GM21526 (cell line): ENCODE measurements around the gene MELTF.

Source experiments
- ATAC-seq: cut with Tn5 transposase; IDR thresholded peaks from one replicate; pipeline ENCODE4 v1.9.1; 2021; ENCODE audit warnings: moderate library complexity; ENCODE audit not compliant: unreplicated experiment, low FRiP score

Gene MELTF

DNA sequence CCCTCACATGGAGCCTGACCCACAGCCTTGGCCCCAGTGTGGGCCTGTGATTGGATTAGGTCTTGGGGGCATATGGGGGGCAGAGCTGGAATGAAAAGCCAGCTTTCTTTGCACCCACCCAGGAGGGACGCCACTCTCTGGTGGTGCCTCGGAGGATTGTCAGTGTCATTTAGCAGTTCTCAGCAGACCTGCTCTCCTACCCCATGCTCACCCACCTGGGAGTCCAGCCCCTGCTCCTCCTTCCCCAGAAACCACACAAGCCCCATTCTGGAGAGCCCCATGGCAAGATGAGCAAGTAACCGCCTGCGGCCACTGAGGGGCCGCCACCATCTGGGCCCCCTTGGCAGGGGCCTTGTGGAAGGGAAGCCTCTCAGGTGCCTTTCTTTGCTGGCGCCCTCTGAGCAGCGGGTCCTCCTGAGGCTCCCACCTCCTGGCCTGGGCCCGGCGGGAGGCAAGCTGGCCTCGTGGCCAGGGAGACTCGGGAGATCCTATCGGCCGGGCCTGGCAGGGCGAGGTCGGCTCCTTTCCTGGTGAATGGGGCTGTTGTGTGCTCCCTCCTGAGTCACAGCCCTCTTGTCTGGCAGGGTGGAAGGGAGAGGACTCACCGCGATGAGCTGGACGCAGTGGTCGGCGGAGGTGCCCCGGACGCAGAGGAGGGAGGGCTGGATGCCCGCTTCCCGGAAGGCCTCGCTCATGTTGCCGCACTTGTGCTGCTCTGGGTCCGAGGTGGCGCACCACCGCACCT, 2.3 kb downstream of the MELTF start:
- ATAC-seq: no peak

DNA sequence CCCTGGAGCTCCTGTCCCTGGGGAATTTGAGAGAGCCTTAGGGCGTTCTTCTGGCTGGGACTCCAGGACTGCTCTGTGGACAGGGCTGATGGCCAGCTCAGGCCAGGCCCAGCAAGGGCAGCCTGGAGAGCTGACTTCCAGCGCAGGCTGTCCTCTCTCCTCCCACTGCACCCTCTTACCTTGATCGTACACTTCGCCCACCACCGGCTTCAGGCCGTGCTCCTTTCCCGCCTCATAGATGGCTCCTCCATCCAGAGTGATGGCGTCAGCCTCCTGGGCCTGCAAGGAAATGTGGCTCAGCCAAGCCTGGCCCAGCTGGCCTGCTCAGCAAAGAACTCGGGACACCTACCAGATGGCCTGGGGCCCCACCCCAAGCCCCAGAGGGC, 3.1 kb downstream of the MELTF start:
- no peak for ATAC-seq

DNA sequence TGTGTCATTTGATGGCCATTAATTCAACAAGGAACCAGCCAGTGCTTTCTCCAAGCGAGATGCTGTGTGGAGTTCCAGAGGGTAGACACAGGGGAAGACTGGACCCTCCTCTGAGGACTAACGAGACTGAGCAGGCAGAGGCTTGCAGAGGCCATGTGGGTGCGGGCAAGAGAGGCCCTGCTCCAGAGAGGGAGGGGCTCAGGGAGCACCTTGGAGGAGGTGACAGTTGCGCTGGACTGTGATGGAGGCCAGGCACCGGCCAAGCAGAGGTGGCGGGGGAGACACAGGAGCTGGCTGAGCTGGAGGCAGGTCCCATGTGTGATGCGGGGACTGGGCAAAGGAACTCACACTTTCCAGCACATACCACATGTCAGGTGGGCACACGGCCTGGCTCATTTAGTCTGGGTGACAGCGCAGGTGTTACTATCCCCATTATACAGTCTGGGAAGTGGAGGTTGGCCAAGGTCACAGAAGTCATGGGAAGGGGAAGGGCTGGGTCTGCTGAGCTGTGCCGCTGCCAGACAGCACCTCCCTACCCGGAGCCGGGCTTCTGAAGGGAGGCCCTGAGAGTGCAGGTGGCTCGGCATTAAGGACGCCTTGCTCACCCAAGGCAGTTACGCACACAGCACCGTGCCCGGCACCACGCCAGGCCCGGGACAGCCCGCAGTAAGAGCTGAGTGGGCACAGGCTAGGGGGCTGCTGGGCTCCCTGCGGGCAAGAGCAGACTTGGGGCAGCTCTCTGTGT, 3.7 kb downstream of the MELTF start:
- ATAC-seq: no peak

DNA sequence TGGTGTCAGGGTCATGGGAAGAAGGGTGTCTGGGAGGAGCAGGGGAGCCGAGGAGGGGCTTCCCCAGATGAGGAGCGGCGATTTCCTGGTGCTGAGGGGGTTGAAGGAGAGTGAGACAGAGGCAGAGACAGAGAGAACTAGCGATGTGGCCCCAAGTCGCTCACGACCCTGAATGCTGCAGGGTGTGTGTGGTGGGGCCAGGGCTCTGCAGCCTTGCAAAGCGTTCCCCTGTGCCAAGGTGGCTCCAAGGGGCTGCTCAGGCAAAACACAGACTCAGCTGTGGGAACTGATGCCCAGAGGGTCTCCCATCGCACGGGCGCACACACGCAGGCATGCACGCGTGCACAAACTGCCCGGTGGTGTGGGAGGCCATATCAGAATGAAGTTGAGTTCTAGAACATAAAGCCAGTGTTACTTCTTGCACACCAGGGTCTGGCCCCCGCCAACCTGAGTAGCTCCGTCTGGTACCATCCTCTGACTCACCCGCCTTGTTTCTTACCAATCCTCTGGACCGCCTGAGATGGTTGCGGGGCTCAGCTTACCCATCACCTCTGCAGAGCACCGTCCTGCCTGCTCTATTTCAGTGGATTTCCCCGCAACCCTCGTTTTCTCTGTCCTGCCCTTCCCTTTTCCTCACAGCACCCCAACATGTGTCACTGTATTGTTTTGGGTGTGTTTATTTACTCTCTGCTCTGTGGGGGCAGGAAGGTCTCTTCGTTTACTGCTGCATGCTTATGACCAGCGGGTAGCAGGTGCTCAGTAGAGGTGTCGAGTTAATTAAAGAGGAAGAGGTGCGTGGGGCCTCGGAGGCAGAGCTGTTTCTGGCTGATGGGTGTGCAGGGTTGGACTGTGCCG, 4.5 kb downstream of the MELTF start:
- no peak for ATAC-seq

DNA sequence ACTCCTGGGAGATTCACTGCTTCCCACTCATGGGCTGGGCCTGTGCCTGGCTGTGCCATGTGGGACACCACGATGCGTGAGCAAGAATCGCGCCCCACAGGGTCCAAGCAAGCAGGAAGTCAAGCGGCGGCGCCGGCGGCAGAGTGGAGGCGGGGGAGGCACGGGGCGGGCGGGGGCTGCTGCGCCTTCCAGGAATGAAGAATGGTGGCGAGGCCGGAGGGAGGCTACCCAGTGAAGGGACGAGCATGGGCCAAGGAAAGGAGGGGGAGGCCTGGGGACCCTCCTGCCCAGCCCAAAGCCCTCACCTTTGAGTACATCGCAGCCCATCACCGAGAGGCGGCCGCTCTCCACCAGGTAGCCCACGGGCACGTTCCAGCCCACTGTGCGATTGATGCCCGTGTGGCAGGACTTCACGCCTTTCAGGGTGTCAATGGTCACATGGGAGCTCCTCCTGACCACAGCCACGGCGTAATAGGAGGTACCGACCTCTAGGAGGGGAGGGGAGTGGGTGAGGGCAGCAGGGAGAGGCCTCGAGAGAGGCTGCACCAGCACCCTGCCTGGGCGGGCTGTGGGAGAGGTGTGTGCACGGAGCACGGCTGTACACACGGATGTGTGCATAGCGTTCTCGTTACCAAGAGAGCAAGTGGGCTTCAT, 5.5 kb downstream of the MELTF start:
- no peak for ATAC-seq

DNA sequence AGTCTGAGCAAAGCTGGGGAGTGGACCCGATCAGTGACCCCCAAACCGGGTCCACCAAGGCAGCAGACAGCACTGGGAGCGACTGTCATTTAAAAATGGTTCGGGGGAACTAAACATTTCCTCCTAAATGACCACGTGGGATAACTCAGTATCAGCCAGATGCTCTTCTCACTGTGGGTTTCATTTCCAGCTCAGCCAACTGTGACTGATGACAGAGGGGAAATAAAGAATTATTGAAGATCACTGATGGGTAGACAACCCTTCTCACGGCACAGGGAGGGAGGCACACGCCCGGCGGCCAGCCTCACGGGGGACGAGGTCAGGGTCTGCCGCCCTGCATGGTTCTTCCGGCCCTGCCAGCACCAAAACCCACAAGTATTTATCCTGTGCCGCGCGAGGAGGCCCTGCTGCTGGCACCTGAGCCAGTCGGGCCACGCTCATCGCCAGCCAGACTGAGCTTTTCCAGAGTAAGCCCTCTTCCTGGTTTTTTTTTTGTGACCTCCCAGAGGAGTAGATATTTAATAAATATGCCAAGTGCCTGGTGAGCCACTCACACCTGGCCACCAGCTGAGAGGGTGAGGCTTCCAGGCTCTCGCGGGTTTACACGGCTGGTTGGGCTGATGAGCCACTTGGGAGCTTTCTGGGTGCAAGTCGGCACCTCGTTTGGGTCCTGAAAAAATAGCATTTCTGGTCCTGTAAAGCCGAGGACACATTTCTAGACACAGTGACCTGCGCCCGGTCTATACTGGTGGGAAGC, 6.2 kb downstream of the MELTF start:
- no peak for ATAC-seq

DNA sequence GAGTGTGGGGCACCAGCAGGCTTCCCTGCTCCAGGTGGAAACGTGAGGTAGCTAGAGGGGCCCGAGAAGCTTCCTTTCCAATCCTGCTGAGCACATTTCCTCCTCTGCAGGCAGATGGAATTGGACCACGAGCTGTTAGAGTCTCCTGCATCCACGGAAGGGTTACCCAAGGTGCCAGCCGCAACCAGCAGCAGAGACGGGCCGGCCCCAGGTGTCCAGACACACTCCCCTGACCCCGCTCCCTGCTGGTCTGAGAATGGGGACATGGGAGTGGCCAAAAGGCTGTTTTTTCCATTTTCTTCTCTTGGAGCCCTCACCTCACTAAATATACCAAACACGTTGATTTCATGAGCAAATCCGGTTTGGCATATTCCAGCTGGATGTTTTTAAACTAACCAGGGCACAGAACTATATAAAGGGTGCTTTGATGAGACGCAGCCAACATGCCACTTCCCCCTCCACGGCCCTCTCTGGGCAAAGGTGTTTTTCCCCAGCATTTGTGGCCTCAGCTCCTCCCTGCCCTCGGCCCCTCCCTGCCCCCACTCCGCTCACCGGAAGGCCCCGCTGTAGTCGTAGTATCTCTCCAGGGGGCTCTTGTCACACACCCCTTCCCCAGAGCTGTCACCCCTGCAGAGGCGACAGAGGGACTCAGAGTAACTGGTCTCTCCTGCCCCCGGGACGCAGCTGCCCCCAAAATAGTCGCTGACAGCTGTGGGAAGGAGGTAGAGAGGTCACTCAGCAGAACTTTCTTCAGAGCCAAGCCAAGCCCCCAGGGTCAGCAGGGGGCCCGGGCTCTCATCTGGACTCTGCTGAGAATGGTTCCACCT, 7.0 kb downstream of the MELTF start:
- ATAC-seq: no peak

DNA sequence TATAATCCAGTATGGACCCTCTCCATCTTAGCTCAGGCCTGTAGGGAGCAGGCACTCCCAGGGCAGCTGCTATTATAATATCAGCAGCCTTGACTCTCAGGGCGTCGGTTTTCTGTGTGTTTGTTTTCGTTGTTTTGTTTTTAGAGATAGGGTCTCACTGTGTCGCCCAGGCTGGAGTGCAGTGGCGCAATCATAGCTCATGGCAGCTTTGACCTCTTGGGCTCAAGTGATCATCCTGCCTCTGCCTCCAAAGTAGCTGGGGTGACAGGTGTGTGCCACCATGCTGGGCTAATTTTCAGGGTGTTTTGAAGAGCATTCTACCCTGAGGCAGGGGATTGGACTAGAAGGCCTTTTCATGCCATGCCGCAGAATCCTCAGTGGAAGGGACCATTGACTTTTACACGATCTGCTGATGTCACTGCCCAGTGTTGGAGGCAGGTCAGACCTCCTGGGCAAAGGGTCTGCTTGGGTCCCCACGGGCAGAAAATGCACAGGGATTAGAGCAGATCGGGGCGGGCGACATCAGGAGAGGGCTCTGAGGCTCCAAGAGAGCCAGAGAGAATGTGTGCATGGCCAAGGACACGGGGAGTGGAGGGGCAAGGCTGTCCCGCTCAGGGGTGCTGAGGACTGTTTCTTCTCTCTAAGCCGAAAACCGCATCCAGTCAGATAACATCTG, 7.8 kb downstream of the MELTF start:
- no peak for ATAC-seq

DNA sequence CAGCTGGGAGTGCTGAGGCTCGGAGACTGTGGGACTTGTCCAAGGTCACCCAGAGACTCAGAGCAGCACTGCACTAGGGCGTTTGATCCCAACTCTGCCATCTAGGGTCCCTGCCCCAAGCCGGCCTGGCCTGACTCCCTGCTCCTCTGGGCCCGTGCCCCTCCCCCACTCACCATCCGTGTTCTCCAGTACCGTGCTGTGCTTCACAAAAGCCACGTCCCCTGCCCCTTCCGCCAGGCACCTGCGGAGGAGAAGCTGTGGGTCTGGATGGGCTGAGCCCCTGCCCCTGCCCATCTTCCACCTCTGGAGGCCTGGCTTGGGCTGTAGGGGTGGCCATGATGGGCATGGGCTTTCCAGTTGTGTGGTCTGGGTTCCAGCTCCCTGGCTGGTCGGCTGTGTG, 8.4 kb downstream of the MELTF start:
- no peak for ATAC-seq

DNA sequence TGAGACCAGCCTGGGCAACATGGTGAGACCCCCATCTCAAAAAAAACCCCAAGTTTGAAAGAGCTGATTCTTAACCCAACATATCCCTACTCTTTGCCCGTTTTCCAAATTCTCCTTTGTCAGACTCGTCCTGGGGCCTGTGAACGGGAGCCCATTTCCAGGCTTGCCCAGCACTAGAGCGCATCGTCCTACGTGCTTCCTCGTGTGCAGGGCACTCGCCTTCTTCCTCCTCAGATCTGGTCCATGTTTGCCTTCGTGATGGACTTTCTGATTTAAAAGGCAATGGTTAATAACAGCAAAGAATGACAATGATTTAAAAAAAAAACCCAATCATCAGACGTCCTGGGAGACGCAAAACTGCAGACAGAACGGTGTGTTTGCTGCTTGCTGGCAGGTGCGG, 10.1 kb downstream of the MELTF start:
- no peak for ATAC-seq

DNA sequence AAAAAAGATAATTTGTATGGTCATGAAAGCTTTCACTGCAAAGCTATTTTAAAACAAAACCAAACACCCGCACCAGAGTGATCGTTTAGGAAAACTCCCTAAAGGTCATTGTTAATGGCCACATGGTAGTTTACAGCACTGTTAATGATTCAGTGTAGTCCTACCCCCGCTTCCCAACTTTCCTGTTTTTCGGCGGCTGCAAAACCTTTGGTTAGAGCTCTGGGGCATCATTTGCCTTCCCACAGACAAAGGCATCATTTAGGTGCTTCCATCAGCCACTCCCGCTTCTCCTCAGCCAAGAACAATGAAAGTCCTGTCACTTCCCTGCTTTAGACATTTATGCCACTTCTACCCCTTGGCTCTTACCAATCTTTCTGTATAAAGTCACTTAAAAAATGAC, 10.6 kb downstream of the MELTF start:
- ATAC-seq: no peak

DNA sequence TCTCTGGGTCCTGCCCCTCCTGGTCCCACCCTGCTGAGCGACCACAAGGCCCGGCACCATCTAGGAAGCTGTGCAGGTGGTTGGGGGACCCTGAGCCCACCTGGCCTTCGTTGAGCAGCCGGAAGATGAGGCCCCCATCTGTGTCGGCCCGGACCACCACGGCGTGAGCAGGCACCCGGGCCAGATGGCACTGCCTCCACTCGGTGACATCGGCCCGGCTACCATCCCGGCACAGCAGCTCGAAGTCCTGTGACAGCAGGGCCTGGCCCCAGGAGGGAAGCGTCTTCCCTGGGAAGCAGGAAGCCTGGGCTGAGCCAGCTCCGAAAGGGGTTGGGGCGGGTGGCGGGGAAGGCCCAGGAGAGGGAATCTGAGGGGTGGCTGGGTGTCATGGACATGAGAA, 12.6 kb downstream of the MELTF start:
- no peak for ATAC-seq

DNA sequence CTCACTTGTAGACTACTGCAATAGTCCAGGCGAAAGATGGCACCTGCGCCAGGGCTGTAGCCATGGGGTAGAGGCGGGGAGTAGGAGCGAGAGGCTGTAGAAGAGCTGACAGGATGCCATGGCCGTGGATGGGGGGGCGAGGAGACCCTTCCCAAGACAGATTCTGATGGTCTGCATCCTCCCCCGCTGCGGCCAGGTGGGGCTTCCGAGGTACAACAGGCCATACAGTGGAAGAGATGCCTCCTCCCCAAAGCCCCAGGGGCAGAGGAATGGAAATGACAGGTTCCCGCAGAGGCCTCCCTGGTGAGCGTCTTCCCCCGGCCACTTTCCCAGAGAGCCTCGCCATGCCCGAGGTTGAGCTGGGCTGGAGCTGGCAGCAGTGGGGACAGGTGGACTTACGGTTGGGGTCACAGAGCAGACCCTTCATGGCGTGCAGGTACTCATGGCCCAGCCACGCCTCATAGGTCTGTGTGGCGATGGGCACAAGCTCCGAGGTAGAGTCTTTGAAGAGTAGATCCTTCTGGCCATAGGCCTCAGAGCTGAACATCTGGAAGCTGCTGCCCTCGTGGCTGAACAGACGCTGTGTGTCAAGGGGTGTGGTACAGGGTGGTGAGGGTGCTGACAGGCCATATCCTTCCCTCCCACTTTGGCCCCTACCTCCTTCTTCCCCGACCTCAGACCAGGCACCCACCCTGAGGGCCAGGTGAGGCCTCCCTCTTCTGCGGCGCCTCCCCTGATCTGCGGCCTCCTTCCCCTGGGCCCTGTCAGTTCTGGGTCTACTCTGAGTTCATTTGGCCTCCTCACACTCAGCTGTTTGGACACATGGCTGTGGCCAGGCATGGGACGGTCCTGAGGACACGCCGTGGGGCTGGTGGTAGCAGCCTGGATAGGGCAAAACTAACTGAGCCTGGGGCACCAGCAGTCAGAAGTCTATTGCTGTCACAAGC, 13.6 kb downstream of the MELTF start:
- ATAC-seq: no peak

DNA sequence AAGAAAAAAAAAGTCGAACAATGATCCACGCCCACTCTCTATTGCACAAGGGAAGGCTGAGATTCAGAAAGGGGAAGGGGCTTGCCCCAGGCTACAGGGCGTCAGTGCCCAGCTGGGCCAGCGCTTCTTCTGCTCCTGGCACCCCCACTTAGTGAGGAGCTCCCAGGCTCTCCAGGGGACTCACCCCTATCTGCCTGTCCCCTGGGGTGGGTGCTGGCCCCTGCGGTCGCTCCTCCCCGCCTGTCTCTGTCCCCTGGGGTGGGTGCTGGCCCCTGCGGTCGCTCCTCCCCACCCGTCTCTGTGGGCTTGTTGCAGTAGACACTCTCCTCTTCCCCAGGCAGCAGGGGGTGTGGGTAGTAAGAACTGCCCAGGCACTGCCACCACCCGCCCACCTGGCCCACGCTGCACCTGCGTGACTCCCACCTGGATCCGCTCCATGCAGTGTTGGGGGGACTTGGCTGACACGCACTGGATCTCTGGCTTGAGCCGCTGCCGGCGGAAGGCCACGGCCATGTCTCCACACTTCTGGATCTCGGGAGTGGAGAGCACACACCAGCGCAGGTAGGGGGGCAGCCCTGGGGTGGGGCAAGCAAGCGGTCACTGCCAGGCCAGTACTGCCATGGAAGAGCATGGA, 14.6 kb downstream of the MELTF start:
- no peak for ATAC-seq

DNA sequence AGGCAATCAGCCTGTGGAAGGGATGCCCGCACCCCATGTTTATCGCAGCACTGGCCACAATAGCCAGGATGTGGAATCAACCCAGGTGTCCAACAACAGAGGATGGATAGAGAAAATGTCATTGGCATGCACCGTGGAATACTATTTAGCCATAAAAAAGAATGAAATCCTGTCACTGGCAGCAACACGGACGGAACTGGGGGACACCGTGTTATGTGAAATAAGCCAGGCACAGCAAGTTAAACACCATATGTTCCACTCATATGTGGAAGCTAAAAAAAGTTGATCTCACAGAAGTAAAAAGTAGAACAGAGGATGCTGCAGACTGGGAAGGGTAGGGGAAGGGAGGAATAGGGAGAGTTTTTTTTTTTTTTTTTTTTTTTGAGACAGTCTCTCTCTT, 15.6 kb downstream of the MELTF start:
- ATAC-seq: no peak

DNA sequence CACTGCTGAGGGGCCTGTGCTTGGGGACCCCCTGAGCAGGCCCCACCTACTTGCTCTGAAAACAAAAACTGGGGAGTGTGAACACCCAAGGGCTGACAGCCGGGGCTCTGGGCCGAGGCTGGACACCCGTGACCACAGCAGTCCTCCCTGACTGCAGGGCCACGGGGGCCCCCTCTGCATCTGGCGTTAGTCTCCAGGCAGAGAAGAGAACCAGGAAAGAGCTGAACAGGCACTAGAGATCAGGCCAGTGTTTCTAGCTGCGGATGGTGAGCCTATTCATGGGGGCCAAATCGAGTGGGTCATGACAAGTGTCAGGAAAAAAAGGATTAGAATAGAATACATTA, 17.1 kb downstream of the MELTF start:
- ATAC-seq: no peak

DNA sequence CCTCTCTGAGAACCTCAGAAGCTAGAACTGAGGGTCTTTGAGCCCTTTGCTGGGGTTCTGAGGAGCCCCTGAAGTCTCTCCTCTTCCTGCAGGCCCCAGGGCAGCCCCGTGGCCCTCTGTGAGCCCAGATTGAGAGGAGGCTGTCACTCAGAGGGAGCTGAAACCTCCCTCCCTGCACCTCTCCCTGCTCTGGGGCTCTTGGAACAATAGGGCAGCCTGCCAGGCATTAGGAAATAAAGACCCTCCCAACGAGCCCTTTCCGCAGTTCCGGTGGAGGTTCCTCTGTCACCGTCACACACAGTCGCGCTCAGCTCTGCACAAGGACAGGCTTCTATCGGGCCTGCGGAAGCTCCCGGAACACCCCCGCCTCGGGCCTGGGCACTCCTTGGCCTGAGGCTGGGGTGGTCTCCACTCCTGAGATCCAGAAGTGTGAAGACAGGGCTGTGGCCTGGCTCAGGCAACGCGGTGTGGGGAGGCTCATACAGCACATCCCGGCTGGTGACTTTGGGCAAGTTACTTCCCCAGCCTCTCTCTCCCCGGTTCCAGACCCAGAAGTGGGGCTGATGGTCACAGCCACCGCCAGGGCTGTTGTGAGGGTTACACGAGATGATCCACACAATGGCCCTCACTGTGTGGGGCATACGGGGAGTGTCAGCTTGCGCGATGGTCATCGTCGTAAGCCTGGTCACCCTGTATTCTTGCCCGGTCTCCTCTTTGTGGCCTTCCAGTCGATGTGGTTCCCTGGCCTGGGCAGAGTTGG, 17.7 kb downstream of the MELTF start:
- no peak for ATAC-seq
